ENCODE results near the gene MAP2. TPM values are rescaled to one million over a fixed set of nuclear protein-coding genes. Genes with fewer than 3 reads are reported as not detected.
"Not testable (repeated sequence)": the region's sequence is repeated elsewhere in the genome, so short reads cannot be mapped to it uniquely, and the experiment has no call there.

The MAP2 gene
- total and polyA plus RNA-seq, 2 donors from 2014 or later: 3.6 to 11.4 TPM

DNA sequence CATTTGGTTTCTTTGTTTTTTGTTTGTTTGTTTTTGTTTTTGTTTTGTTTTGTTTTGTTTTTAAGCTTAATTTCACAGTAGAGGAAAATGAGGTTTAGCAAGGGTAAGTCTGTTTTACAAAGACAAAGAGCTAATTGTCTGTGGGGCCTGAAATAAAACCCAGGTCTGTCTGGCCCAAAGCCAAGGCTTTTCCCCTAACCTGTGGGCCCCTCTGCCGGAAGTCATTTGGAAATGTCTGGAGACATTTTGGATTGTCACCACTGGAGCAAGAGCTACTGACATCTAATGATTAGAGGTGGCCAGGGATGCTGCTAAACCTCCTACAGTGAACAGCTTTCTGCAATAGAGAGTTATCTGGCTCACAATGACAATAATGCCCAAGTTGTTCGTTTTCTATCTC lies 167.2 kb downstream of the MAP2 start:
- Histone ChIP-seq H3K36me3 (ENCODE audit: control insufficient read depth in 2 of 3, insufficient read depth in 3 of 3, low read length in 3 of 3) (no peaks in the 10 kb centered on the region), H3K27ac (ENCODE audit: low read depth in 2 of 2, low read length in 2 of 2) (no peak overlapping the region), H3K4me3 (ENCODE audit: low read length in 3 of 3) (no peak overlapping the region), H3K9ac (ENCODE audit: low read length in 3 of 3) (no peak overlapping the region), H3K4me1 (ENCODE audit: control insufficient read depth in 2 of 3, insufficient read depth in 2 of 3, low read depth in 1 of 3, low read length in 3 of 3) (no peaks in the 10 kb centered on the region), H3K27me3 (ENCODE audit: control insufficient read depth, insufficient read depth, low read length) (no peaks in the 10 kb centered on the region), H3K9me3 (ENCODE audit: control insufficient read depth in 2 of 3, insufficient read depth in 1 of 3, low read length in 3 of 3) (no peaks in the 10 kb centered on the region)
- no peak for FAIRE-seq
- no peak for TF ChIP-seq CTCF (IDR thresholded peaks at IDR 0.05; ENCODE audit: borderline replicate concordance, extremely low read depth, insufficient read depth)
- intact Hi-C loops (cut with DNase I): no loop called here
- DNase-seq: no peak

- Histone ChIP-seq H3K27ac (ENCODE audit: low read depth in 2 of 2, low read length in 2 of 2) (no peak overlapping the region), H3K27me3 (ENCODE audit: control insufficient read depth, insufficient read depth, low read length) (no peaks in the 10 kb centered on the region), H3K4me1 (ENCODE audit: control insufficient read depth in 2 of 3, insufficient read depth in 2 of 3, low read depth in 1 of 3, low read length in 3 of 3) (no peaks in the 10 kb centered on the region), H3K9ac (ENCODE audit: low read length in 3 of 3) (no peak overlapping the region), H3K4me3 (ENCODE audit: low read length in 3 of 3) (no peak overlapping the region), H3K36me3 (ENCODE audit: control insufficient read depth in 2 of 3, insufficient read depth in 3 of 3, low read length in 3 of 3) (no peaks in the 10 kb centered on the region), H3K9me3 (ENCODE audit: control insufficient read depth in 2 of 3, insufficient read depth in 1 of 3, low read length in 3 of 3) (no peaks in the 10 kb centered on the region)
- TF ChIP-seq CTCF (IDR thresholded peaks at IDR 0.05; ENCODE audit: borderline replicate concordance, extremely low read depth, insufficient read depth): no peak
- intact Hi-C loops (cut with DNase I): no loop called here
- DNase-seq: no peak
- no peak for FAIRE-seq
Observed at GRCh38 chr2:209592106-209592505, 168.3 kb downstream of the MAP2 start.

- H3K4me1 ChIP-seq (ENCODE audit: control insufficient read depth in 2 of 3, insufficient read depth in 2 of 3, low read depth in 1 of 3, low read length in 3 of 3): no peaks in the 10 kb centered on the region
- TF ChIP-seq CTCF (IDR thresholded peaks at IDR 0.05; ENCODE audit: borderline replicate concordance, extremely low read depth, insufficient read depth): no peak
- H3K27ac ChIP-seq (ENCODE audit: low read depth in 2 of 2, low read length in 2 of 2): no peak overlapping the region
- H3K36me3 ChIP-seq (ENCODE audit: control insufficient read depth in 2 of 3, insufficient read depth in 3 of 3, low read length in 3 of 3): no peaks in the 10 kb centered on the region
- no peak overlapping the region for H3K4me3 ChIP-seq (ENCODE audit: low read length in 3 of 3)
- intact Hi-C loops (cut with DNase I): no loop called here
- no peaks in the 10 kb centered on the region for H3K27me3 ChIP-seq (ENCODE audit: control insufficient read depth, insufficient read depth, low read length)
- no peak for DNase-seq
- no peak for FAIRE-seq
- no peak overlapping the region for H3K9ac ChIP-seq (ENCODE audit: low read length in 3 of 3)
- no peaks in the 10 kb centered on the region for H3K9me3 ChIP-seq (ENCODE audit: control insufficient read depth in 2 of 3, insufficient read depth in 1 of 3, low read length in 3 of 3)
Observed at GRCh38 chr2:209593930-209594329, 170.1 kb downstream of the MAP2 start.

DNA sequence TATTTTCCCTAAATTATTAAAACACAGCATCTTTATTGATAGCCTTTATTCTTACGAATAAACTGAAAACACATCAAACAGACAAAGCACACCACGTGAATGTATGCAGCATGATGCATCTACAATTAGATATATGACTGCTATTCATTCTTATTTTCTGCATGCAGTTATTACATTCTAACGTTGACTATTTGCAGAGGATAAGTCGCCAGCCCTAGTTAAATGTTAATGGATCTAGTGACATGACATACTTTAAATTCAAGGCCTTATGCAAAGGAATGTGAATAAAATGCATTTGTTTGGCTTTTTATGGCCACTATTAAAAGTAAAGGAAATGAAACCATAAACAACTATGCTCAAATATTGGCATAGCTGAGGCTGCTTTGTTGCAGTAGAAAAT lies 172.4 kb downstream of the MAP2 start:
- no peak for FAIRE-seq
- H3K9me3 ChIP-seq (ENCODE audit: control insufficient read depth in 2 of 3, insufficient read depth in 1 of 3, low read length in 3 of 3): no peaks in the 10 kb centered on the region
- H3K27me3 ChIP-seq (ENCODE audit: control insufficient read depth, insufficient read depth, low read length): no peaks in the 10 kb centered on the region
- TF ChIP-seq CTCF (IDR thresholded peaks at IDR 0.05; ENCODE audit: borderline replicate concordance, extremely low read depth, insufficient read depth): no peak
- no peaks in the 10 kb centered on the region for H3K4me1 ChIP-seq (ENCODE audit: control insufficient read depth in 2 of 3, insufficient read depth in 2 of 3, low read depth in 1 of 3, low read length in 3 of 3)
- intact Hi-C loops (cut with DNase I): no loop called here
- no peak overlapping the region for H3K4me3 ChIP-seq (ENCODE audit: low read length in 3 of 3)
- H3K36me3 ChIP-seq (ENCODE audit: control insufficient read depth in 2 of 3, insufficient read depth in 3 of 3, low read length in 3 of 3): no peaks in the 10 kb centered on the region
- peak in 1 of 5 donors; percentile 18 for DNase-seq
- no peak overlapping the region for H3K9ac ChIP-seq (ENCODE audit: low read length in 3 of 3)
- H3K27ac ChIP-seq (ENCODE audit: low read depth in 2 of 2, low read length in 2 of 2): no peak overlapping the region

- H3K4me3 ChIP-seq (ENCODE audit: low read length in 3 of 3); DNase-seq; H3K36me3 ChIP-seq (ENCODE audit: control insufficient read depth in 2 of 3, insufficient read depth in 3 of 3, low read length in 3 of 3); H3K27me3 ChIP-seq (ENCODE audit: control insufficient read depth, insufficient read depth, low read length); H3K27ac ChIP-seq (ENCODE audit: low read depth in 2 of 2, low read length in 2 of 2); intact Hi-C loops (cut with DNase I); H3K9ac ChIP-seq (ENCODE audit: low read length in 3 of 3); H3K9me3 ChIP-seq (ENCODE audit: control insufficient read depth in 2 of 3, insufficient read depth in 1 of 3, low read length in 3 of 3); FAIRE-seq; H3K4me1 ChIP-seq (ENCODE audit: control insufficient read depth in 2 of 3, insufficient read depth in 2 of 3, low read depth in 1 of 3, low read length in 3 of 3): not testable (repeated sequence)
Observed at GRCh38 chr2:209598227-209598626, 174.4 kb downstream of the MAP2 start.
